Aorta (tissue), 5 donors: ENCODE data around the gene AK8. TPM values are rescaled to one million over a fixed set of nuclear protein-coding genes. Genes with fewer than 3 reads are reported as not detected.

Experiments
- ATAC-seq: fragments of 200-7000 bp; cut with Tn5 transposase; one replicate; pipeline ENCODE4 v1.9.1; 2022; ENCODE audit warnings: moderate library complexity; ENCODE audit not compliant: low FRiP score
- DNase-seq, 2 donors: peaks; one replicate each; pipeline ENCODE4 v3.0.0-alpha.2; 2020
- H3K27ac ChIP-seq, 2 donors: one replicate each; pipeline ENCODE4 v1.5.1; 2013; ENCODE audit warnings: low read length in 2 of 2, mild to moderate bottlenecking in 2 of 2, moderate library complexity in 2 of 2, control low read depth in 1 of 2, inconsistent platforms in 1 of 2, low read depth in 1 of 2
- H3K27me3 ChIP-seq, 2 donors: one replicate each; pipeline ENCODE4 v1.6.1; 2013; ENCODE audit warnings: control low read depth in 1 of 2, low read length in 1 of 2, mild to moderate bottlenecking in 1 of 2, moderate library complexity in 1 of 2; ENCODE audit not compliant: insufficient read depth in 2 of 2, control insufficient read depth in 1 of 2
- H3K36me3 ChIP-seq, 2 donors: one replicate each; pipeline ENCODE4 v1.6.1; 2013; ENCODE audit warnings: control low read depth in 1 of 2, low read length in 1 of 2, mild to moderate bottlenecking in 1 of 2; ENCODE audit not compliant: insufficient read depth in 2 of 2, control insufficient read depth in 1 of 2
- H3K4me1 ChIP-seq, 2 donors: one replicate each; pipeline ENCODE4 v1.6.1; 2013; ENCODE audit warnings: low read length in 2 of 2, control low read depth in 1 of 2, mild to moderate bottlenecking in 1 of 2, moderate library complexity in 1 of 2; ENCODE audit not compliant: insufficient read depth in 2 of 2, control insufficient read depth in 1 of 2
- H3K4me3 ChIP-seq, 2 donors: one replicate each; pipeline ENCODE4 v1.5.1; 2013; ENCODE audit warnings: low read length in 2 of 2, control low read depth in 1 of 2, mild to moderate bottlenecking in 1 of 2
- H3K9me3 ChIP-seq: one replicate; pipeline ENCODE4 v1.6.1; 2013; ENCODE audit warnings: mild to moderate bottlenecking, low read length; ENCODE audit not compliant: control insufficient read depth
- WGBS, 2 donors: extraction: QIAGEN DNeasy Blood & Tissue Kit; methylation state at CpG; one replicate each; pipeline ENCODE4 v1.1.7; 2013; 5-methylcytosine and 5-hydroxymethylcytosine counted together
- intact Hi-C, 2 donors: fragments of 100-400 bp; cut with DNase I; formaldehyde crosslinking; loops; one replicate each; pipeline versions ENCODE4 v1.14.2 to v1.15.0; 2022
- polyA plus RNA-seq, 2 donors: library from polyadenylated mRNA; stranded (reverse); fragments of 200-250 nt; gene quantifications; one replicate each; pipeline ENCODE4 v1.2.3, GENCODE V29; 2013
- total RNA-seq, 2 donors: library from RNA; stranded (reverse); fragmentation: NEBNext Ultra II Directional; extraction: Animal tissue kit (Norgen Biotek cat#: 25700); gene quantifications; one replicate each; pipeline ENCODE4 v1.2.1, GENCODE V29; 2021
- donor health status: healthy with polysubstance abuse.
- donor health status: Bipolar disorder and iron deficiency.
- donor health status: DM: no; HTN: no; CAD: no.
- donor health status: DM: no; HTN: no; CAD: no.
- donor health status: DM: yes; HTN: yes; CAD: no.

Gene AK8
- total and polyA plus RNA-seq, 4 donors, result 0.38 to 0.72 (median 0.71) TPM; not detected in 1

DNA sequence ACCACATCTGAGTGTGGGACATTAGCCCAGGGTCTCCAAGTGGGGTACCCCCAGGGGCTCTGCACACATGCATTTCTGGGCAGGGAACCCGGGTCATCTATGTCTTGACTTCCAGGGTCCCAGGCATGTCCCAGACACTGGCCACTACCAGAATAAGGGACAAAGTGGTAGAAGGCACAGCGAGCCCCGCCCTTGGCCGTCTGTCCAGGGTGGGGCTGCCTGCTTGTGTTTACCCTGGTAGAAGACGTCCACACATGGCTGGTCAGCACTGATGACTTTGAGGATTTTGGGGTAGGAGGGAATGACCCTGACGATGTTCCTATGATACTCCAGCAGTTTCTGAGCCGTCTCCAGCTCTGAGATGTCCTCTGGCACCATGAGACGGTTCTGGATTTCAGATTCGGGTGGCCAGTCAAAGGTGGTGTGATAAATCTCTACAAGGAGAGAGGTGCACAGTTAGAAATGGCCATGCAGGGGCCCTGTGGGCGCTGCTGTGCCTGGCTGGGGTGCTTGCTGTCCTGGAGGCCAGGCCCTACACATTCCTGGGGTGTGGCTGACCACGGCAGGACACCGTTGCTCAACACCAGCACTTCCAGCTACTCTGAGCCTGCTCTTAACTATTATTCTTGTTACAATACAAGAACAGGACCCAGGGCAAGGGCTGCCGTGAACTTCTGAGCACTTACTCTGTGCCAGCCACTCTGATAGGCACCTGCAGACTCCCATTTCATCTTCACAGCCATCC lies 51.3 kb downstream of the AK8 start:
- 79 to 80% methylated on average over 13 of the region's 13 CpGs for WGBS, 2 donors
- ATAC-seq, result no peak

DNA sequence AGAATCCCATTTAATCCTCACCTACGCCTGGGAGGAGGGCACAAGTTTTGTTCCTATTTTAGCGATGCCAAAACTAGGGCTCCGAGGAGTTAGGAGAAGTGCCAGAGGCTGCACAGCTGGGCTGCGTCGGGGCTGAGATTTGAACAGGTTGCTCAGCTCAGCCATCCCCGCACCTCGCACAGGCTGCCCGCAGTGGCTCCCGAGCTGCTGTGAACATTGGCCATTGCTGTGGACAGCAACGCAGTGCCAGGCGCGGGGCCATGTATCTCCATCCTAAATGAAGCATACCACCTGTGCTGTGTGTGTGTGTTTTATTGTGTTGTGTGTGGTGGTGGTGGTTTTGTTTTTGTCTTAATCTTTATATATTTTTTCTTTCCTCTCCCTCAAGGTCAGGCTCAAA lies 52.0 kb downstream of the AK8 start:
- WGBS, 2 donors, result 81 to 86% methylated on average over 12 of the region's 12 CpGs
- Histone ChIP-seq H3K4me3 (no peak overlapping the region), H3K9me3 (no peaks in the 10 kb centered on the region), H3K36me3 (no peaks in the 10 kb centered on the region), H3K27me3 (no peaks in the 10 kb centered on the region), H3K27ac (no peak overlapping the region), H3K4me1 (no peaks in the 10 kb centered on the region)
- intact Hi-C loops, result no loop called here
- ATAC-seq (no peak), DNase-seq (peak in 1 of 2 donors; percentile 61)

More for the DNA sequence above, 51.3 kb downstream of the AK8 start:
- Histone ChIP-seq H3K27me3 (no peaks in the 10 kb centered on the region), H3K4me3 (no peak overlapping the region), H3K9me3 (no peaks in the 10 kb centered on the region), H3K27ac (no peak overlapping the region), H3K36me3 (no peaks in the 10 kb centered on the region), H3K4me1 (no peaks in the 10 kb centered on the region)
- intact Hi-C loops, result no loop called here
- peak in 1 of 2 donors; percentile 54 for DNase-seq

DNA sequence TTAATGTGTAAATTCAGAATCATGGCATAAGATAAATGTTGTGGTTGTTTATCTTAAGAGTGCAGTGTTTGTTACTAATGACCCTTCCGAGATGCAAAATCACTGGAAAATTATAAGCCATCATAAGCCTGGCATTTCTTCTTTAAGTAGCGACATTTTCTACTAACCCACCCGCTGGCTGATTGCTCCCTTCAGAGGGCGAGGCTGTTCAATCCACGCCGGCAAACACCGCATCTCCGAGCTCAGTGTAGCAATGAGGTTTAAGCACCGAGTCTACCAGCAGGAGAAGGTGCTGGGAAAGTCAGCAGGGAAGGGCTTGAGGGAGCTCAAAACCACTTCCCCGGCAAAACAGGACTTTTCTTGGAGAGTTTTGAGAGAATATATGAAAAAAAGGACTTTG lies 52.7 kb downstream of the AK8 start:
- ATAC-seq, result no peak
- WGBS, 2 donors, result 57 to 59% methylated on average over 10 of the region's 10 CpGs
- H3K4me1 ChIP-seq, result no peaks in the 10 kb centered on the region
- intact Hi-C loops, result no loop called here
- peak in 1 of 2 donors; percentile 25 for DNase-seq
- H3K27ac ChIP-seq, result no peak overlapping the region
- H3K27me3 ChIP-seq, result no peaks in the 10 kb centered on the region
- no peaks in the 10 kb centered on the region for H3K9me3 ChIP-seq
- no peaks in the 10 kb centered on the region for H3K36me3 ChIP-seq
- no peak overlapping the region for H3K4me3 ChIP-seq

GRCh38 chr9:132824951-132825350 lies 53.1 kb downstream of the AK8 start:
- no peaks in the 10 kb centered on the region for H3K4me1 ChIP-seq
- intact Hi-C loops, result no loop called here
- WGBS, 2 donors, result 69 to 75% methylated on average over 2 of the region's 2 CpGs
- no peaks in the 10 kb centered on the region for H3K27me3 ChIP-seq
- H3K36me3 ChIP-seq, result no peaks in the 10 kb centered on the region
- DNase-seq, result no peak
- H3K4me3 ChIP-seq, result no peak overlapping the region
- ATAC-seq, result no peak
- H3K27ac ChIP-seq, result no peak overlapping the region
- H3K9me3 ChIP-seq, result no peaks in the 10 kb centered on the region

GRCh38 chr9:132824151-132824550 lies 53.9 kb downstream of the AK8 start:
- DNase-seq, result peak in 1 of 2 donors; percentile 44
- Histone ChIP-seq H3K27ac (no peak overlapping the region), H3K4me1 (no peaks in the 10 kb centered on the region), H3K9me3 (no peaks in the 10 kb centered on the region), H3K36me3 (no peaks in the 10 kb centered on the region), H3K4me3 (no peak overlapping the region), H3K27me3 (no peaks in the 10 kb centered on the region)
- intact Hi-C loops, result no loop called here
- WGBS, 2 donors, result 78 to 82% methylated on average over 8 of the region's 8 CpGs
- no peak for ATAC-seq

DNA sequence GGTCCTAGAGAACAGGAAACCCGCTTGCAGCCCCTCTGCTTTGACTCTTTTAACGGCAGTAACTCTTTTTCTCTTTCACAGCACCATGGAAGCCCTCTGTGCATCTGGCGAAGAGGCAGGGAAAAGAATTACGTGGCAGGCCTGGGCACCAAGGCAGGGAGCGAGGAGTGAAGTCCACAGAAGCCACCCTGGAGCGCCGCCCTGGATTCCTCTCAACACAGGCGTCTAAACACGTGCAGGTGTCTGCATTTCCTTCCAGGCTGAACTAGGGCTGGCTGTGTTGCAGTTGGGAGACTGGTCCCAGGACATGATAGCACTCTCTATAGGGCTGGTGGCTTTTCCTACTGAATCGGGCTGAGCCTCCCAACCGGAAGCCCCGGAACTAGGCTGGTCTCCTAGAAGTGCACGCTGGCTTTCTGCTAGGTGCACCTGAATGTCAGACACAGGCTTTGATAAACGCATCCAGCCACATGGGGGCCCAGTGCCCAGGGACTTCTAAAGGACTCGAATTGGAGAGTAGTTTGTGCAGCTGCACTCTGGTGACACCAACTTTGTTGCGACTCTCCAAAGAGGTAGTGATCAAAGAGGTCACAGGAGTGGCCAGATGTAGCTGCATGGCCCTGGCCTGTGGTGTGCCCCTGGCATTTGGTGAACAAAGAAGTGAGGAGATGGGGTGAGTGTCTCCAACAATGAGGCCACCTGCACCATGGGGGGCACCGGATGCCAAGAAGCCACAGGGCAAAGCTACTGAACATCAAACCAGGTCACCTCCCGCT lies 54.5 kb downstream of the AK8 start:
- H3K4me1 ChIP-seq, result no peaks in the 10 kb centered on the region
- ATAC-seq (no peak), DNase-seq (peak in 1 of 2 donors; percentile 56)
- H3K36me3 ChIP-seq, result no peaks in the 10 kb centered on the region
- H3K27ac ChIP-seq, result no peak overlapping the region
- no peaks in the 10 kb centered on the region for H3K27me3 ChIP-seq
- 66 to 67% methylated on average over 18 of the region's 18 CpGs for WGBS, 2 donors
- no peaks in the 10 kb centered on the region for H3K9me3 ChIP-seq
- H3K4me3 ChIP-seq, result no peak overlapping the region
- intact Hi-C loops, result no loop called here

GRCh38 chr9:132820169-132820944 lies 57.7 kb downstream of the AK8 start:
- intact Hi-C loops, result no loop called here
- no peak overlapping the region for H3K27ac ChIP-seq
- H3K4me1 ChIP-seq, result no peaks in the 10 kb centered on the region
- no peaks in the 10 kb centered on the region for H3K36me3 ChIP-seq
- no peak for ATAC-seq
- H3K27me3 ChIP-seq, result no peaks in the 10 kb centered on the region
- peaks cover 3% of the 10 kb centered on the region for H3K9me3 ChIP-seq
- WGBS, 2 donors, result 50 to 58% methylated on average over 11 of the region's 11 CpGs
- DNase-seq, result peak in 1 of 2 donors; percentile 38
- H3K4me3 ChIP-seq, result no peak overlapping the region

DNA sequence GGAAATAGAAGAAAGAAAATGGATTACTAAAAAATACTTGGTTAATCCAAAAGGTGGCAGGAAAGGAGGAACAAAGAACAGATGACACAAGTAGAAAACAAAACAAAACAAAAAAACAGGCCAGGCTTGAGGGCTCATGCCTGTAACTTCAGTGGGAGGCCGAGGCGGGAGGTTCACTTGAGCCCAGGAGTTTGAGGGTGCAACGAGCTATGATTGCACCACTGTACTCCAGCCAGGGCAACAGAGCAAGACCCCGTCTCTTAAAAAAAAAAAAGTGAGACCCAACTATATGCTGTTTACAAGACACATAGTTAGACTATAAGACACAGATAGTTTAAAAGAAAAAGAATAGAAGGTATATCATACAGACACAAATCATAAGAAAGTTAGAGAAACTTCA lies 59.5 kb downstream of the AK8 start:
- Histone ChIP-seq H3K4me1 (no peaks in the 10 kb centered on the region), H3K9me3 (peaks cover 3% of the 10 kb centered on the region), H3K4me3 (no peak overlapping the region), H3K27me3 (no peaks in the 10 kb centered on the region), H3K27ac (no peak overlapping the region), H3K36me3 (no peaks in the 10 kb centered on the region)
- intact Hi-C loops, result no loop called here
- no peak for ATAC-seq
- WGBS, 2 donors, result 61 to 90% methylated on average over 4 of the region's 4 CpGs
- peak in 1 of 2 donors; percentile 49 for DNase-seq
